GM23338 (cell line): ENCODE data around the gene CNTRL. TPM values are rescaled to one million over a fixed set of nuclear protein-coding genes. Genes with fewer than 3 reads are reported as not detected.

Source experiments
- ATAC-seq: fragments of 200-7000 bp; cut with Tn5 transposase; 3 replicates; pipeline ENCODE4 v1.9.1; 2020
- DNase-seq: peaks from one replicate; pipeline ENCODE4 v3.0.0-alpha.2; 2015; ENCODE audit warnings: low spot score
- H2AFZ ChIP-seq: fragments of 200-600 bp; sonication (generic); 2 replicates; pipeline ENCODE4 v1.8.0; 2016; ENCODE audit warnings: antibody characterized with exemption, mild to moderate bottlenecking, moderate library complexity
- H3F3A ChIP-seq: fragments of 200-600 bp; sonication (generic); replicated peaks from 2 replicates; pipeline ENCODE4 v1.8.0; 2017; ENCODE audit warnings: antibody characterized with exemption, mixed run types, low read depth
- H3K27ac ChIP-seq: fragments of 200-600 bp; sonication (generic); 2 replicates; pipeline ENCODE4 v1.6.1; 2016; ENCODE audit warnings: low read depth
- H3K27me3 ChIP-seq: fragments of 200-600 bp; sonication (generic); 2 replicates; pipeline ENCODE4 v1.8.0; 2016; ENCODE audit warnings: mild to moderate bottlenecking, mixed run types, moderate library complexity; ENCODE audit not compliant: insufficient read depth
- H3K36me3 ChIP-seq: fragments of 200-600 bp; sonication (generic); 2 replicates; pipeline ENCODE4 v1.8.0; 2016; ENCODE audit warnings: mild to moderate bottlenecking; ENCODE audit not compliant: insufficient read depth
- H3K4me1 ChIP-seq: fragments of 200-600 bp; sonication (generic); 2 replicates; pipeline ENCODE4 v1.8.0; 2016; ENCODE audit warnings: mild to moderate bottlenecking, moderate library complexity; ENCODE audit not compliant: insufficient read depth
- H3K4me2 ChIP-seq: fragments of 200-600 bp; sonication (generic); 2 replicates; pipeline ENCODE4 v1.7.1; 2017; ENCODE audit warnings: mixed run types
- H3K4me3 ChIP-seq: fragments of 200-600 bp; sonication (generic); 2 replicates; pipeline ENCODE4 v1.6.1; 2016; ENCODE audit warnings: mixed run types
- H3K79me2 ChIP-seq: fragments of 200-600 bp; sonication (generic); replicated peaks from 2 replicates; pipeline ENCODE4 v1.8.0; 2017; ENCODE audit warnings: mild to moderate bottlenecking; ENCODE audit not compliant: insufficient read depth
- H3K9me2 ChIP-seq: fragments of 200-600 bp; sonication (generic); 2 replicates; pipeline ENCODE4 v1.8.0; 2017; ENCODE audit not compliant: insufficient read depth
- H4K20me1 ChIP-seq: fragments of 200-600 bp; sonication (generic); replicated peaks from 2 replicates; pipeline ENCODE4 v1.8.0; 2017; ENCODE audit warnings: mild to moderate bottlenecking; ENCODE audit not compliant: insufficient read depth
- H3K27ac Mint-ChIP-seq: 2 replicates; pipeline ENCODE4 v1.8.0; 2020; ENCODE audit warnings: inconsistent platforms, mild to moderate bottlenecking, moderate library complexity, mixed read lengths
- H3K27me3 Mint-ChIP-seq: 3 replicates; pipeline ENCODE4 v1.8.0; 2022; ENCODE audit warnings: low read depth, mild to moderate bottlenecking, moderate library complexity, mixed read lengths, inconsistent platforms; ENCODE audit not compliant: insufficient read depth, poor library complexity
- H3K36me3 Mint-ChIP-seq: 3 replicates; pipeline ENCODE4 v1.8.0; 2021; ENCODE audit warnings: low read depth, mild to moderate bottlenecking, inconsistent platforms, moderate library complexity, mixed read lengths
- H3K4me1 Mint-ChIP-seq: 3 replicates; pipeline ENCODE4 v1.8.0; 2020; ENCODE audit warnings: mild to moderate bottlenecking, inconsistent platforms, mixed read lengths
- H3K4me3 Mint-ChIP-seq: 3 replicates; pipeline ENCODE4 v1.8.0; 2021; ENCODE audit warnings: moderate library complexity, mild to moderate bottlenecking, inconsistent platforms, mixed read lengths
- H3K9me3 Mint-ChIP-seq: 3 replicates; pipeline ENCODE4 v1.8.0; 2020; ENCODE audit warnings: moderate library complexity, mild to moderate bottlenecking, inconsistent platforms, mixed read lengths
- CREB1 ChIP-seq: fragments of 250-450 bp; sonication (Bioruptor Pico); IDR thresholded peaks from 2 replicates; pipeline ENCODE4 v1.5.0; 2020; ENCODE audit warnings: low read depth, mild to moderate bottlenecking, moderate library complexity
- CTCF ChIP-seq, 2 experiments: fragments of 200-600 bp in 1 of 2; sonication (generic) in 1 of 2; conservative IDR thresholded peaks; 2 replicates each; pipeline versions ENCODE4 v1.5.1 to v1.6.1; 2016 to 2017; ENCODE audit warnings: antibody characterized with exemption in 2 of 2, low read depth in 2 of 2, mild to moderate bottlenecking in 2 of 2, moderate library complexity in 1 of 2
- ETS1 ChIP-seq: IDR thresholded peaks from 2 replicates; pipeline ENCODE4 v1.6.1; 2016; ENCODE audit warnings: antibody characterized with exemption
- EZH2 ChIP-seq: fragments of 200-600 bp; sonication (generic); IDR thresholded peaks from one replicate; pipeline ENCODE4 v1.8.0; 2017; ENCODE audit warnings: antibody characterized with exemption, mild to moderate bottlenecking, low read depth; ENCODE audit not compliant: unreplicated experiment
- EZH2phosphoT487 ChIP-seq: fragments of 200-600 bp; sonication (generic); IDR thresholded peaks from one replicate; pipeline ENCODE4 v1.8.1; 2018; ENCODE audit warnings: antibody characterized with exemption; ENCODE audit not compliant: unreplicated experiment
- JUNB ChIP-seq: IDR thresholded peaks from one replicate; pipeline ENCODE4 v1.6.1; 2016; ENCODE audit warnings: antibody characterized with exemption; ENCODE audit not compliant: unreplicated experiment
- NANOG ChIP-seq: IDR thresholded peaks from 2 replicates; pipeline ENCODE4 v1.6.1; 2016; ENCODE audit warnings: antibody characterized with exemption, borderline replicate concordance
- POLR2AphosphoS5 ChIP-seq: IDR thresholded peaks from 2 replicates; pipeline ENCODE4 v1.6.1; 2016; ENCODE audit warnings: antibody characterized with exemption, low read depth
- REST ChIP-seq: IDR thresholded peaks from one replicate; pipeline ENCODE4 v1.6.1; 2018; ENCODE audit warnings: antibody characterized with exemption; ENCODE audit not compliant: unreplicated experiment
- STAT1 ChIP-seq: IDR thresholded peaks from one replicate; pipeline ENCODE4 v1.6.1; 2016; ENCODE audit warnings: antibody characterized with exemption; ENCODE audit not compliant: unreplicated experiment
- ZNF114 ChIP-seq: fragments of 250-450 bp; sonication (Bioruptor Pico); IDR thresholded peaks from 2 replicates; pipeline ENCODE4 v1.5.0; 2020; ENCODE audit warnings: mild to moderate bottlenecking, moderate library complexity
- ZNF331 ChIP-seq: fragments of 250-450 bp; sonication (Bioruptor Pico); IDR thresholded peaks from 2 replicates; pipeline ENCODE4 v1.5.0; 2020; ENCODE audit warnings: low read depth, mild to moderate bottlenecking, moderate library complexity
- ZNF462 ChIP-seq: fragments of 250-450 bp; sonication (Bioruptor Pico); IDR thresholded peaks from 2 replicates; pipeline ENCODE4 v1.5.0; 2020; ENCODE audit warnings: mild to moderate bottlenecking, moderate library complexity
- polyA plus RNA-seq: library from polyadenylated mRNA; unstranded; fragments of >200 nt; fragmentation: Nextera tagmentation; extraction: Ambion mirVana; gene quantifications from 2 replicates; pipeline ENCODE4 v1.2.1, GENCODE V29; 2016
- total RNA-seq: library from RNA; depleted of rRNA; stranded (reverse); fragments of >200 nt; shearing (Covaris generic); gene quantifications from 2 replicates; pipeline ENCODE4 v1.2.3, GENCODE V29; 2014

The CNTRL gene
- total and polyA plus RNA-seq, 2 experiments from 2014 or later, result 9.2 to 11.7 TPM

- no peak overlapping the region for H3K4me3 Mint-ChIP-seq
- peak overlapping the region; percentile 21; the same call in 1 of the 2 replicates for H3K27ac Mint-ChIP-seq
- peaks cover 6% of the 10 kb centered on the region; the same call in 1 of the 2 replicates for H3K36me3 ChIP-seq
- no peaks in the 10 kb centered on the region for H3K9me3 Mint-ChIP-seq
- no peaks in the 10 kb centered on the region for H3K79me2 ChIP-seq
- H3K4me1 Mint-ChIP-seq, result peaks cover 9% of the 10 kb centered on the region
- no peak overlapping the region for H3K27ac ChIP-seq
- no peaks in the 10 kb centered on the region for H3K9me2 ChIP-seq
- H3K4me1 ChIP-seq, result peaks cover 12% of the 10 kb centered on the region; the same call in 1 of the 2 replicates
- H2AFZ ChIP-seq, result no peak overlapping the region
- peaks cover 19% of the 10 kb centered on the region for H3K36me3 Mint-ChIP-seq
- no peak overlapping the region for H3K4me3 ChIP-seq
- no peaks in the 10 kb centered on the region for H4K20me1 ChIP-seq
- no peaks in the 10 kb centered on the region for H3F3A ChIP-seq
- no peak for ATAC-seq
- DNase-seq, result no peak
- peak overlapping the region; percentile 34; the same call in 1 of the 2 replicates for H3K4me2 ChIP-seq
- no peak for TF ChIP-seq ETS1
- TF ChIP-seq CREB1 (CRISPR knock-in tag), result no peak
- TF ChIP-seq EZH2phosphoT487, result no peak
- no peak for TF ChIP-seq ZNF114 (CRISPR knock-in tag)
- no peak for TF ChIP-seq EZH2
- TF ChIP-seq POLR2AphosphoS5, result no peak
- TF ChIP-seq CTCF (conservative IDR thresholded peaks at IDR 0.05; ENCODE audit: low read depth in 2 of 2), result no peak
- no peak for TF ChIP-seq NANOG
- no peak for TF ChIP-seq REST
- no peak for TF ChIP-seq ZNF462
- no peak for TF ChIP-seq JUNB
- no peak for TF ChIP-seq ZNF331 (CRISPR knock-in tag)
- TF ChIP-seq STAT1, result no peak
- H3K27me3 Mint-ChIP-seq, result no peaks in the 10 kb centered on the region
- no peaks in the 10 kb centered on the region for H3K27me3 ChIP-seq
Measured at GRCh38 chr9:121141306-121141705, 66.6 kb downstream of the CNTRL start.
